HUDEP-2 (cell line): ENCODE measurements around the gene AMMECR1.

Source experiments
- DNase-seq, 76 experiments: peaks; one replicate each; lab custom pipeline; 2025; ENCODE audit not compliant: unreplicated experiment in 76 of 76; lab: John Stamatoyannopoulos, UW

AMMECR1 gene

GRCh38 chrX:110315551-110315950 lies 2.3 kb downstream of the AMMECR1 start:
- peak in 12 of 76 experiments; percentile 0 to 38 (median 13) for DNase-seq

GRCh38 chrX:110311437-110312230 lies 6.3 kb downstream of the AMMECR1 start:
- DNase-seq, result peak in 1 of 76 experiments; percentile 0

GRCh38 chrX:110310896-110311295 lies 7.0 kb downstream of the AMMECR1 start:
- peak in 23 of 76 experiments; percentile 0 to 33 (median 6) for DNase-seq

- peak in 1 of 76 experiments; percentile 11 for DNase-seq
Observed at GRCh38 chrX:110310000-110310790, 7.7 kb downstream of the AMMECR1 start.

- DNase-seq, result no peak
Observed at GRCh38 chrX:110308220-110308619, 9.7 kb downstream of the AMMECR1 start.

- no peak for DNase-seq
Observed at GRCh38 chrX:110304884-110305283, 13.0 kb downstream of the AMMECR1 start.

GRCh38 chrX:110304371-110304770 lies 13.5 kb downstream of the AMMECR1 start:
- DNase-seq, result no peak

- DNase-seq, result no peak
Observed at GRCh38 chrX:110302975-110303374, 14.9 kb downstream of the AMMECR1 start.

- no peak for DNase-seq
Observed at GRCh38 chrX:110301194-110301593, 16.7 kb downstream of the AMMECR1 start.

GRCh38 chrX:110294087-110294486 lies 23.8 kb downstream of the AMMECR1 start:
- no peak for DNase-seq

GRCh38 chrX:110293658-110294057 lies 24.2 kb downstream of the AMMECR1 start:
- no peak for DNase-seq

- no peak for DNase-seq
Observed at GRCh38 chrX:110287605-110288004, 30.3 kb downstream of the AMMECR1 start.

- DNase-seq, result no peak
Observed at GRCh38 chrX:110286106-110286505, 31.8 kb downstream of the AMMECR1 start.

GRCh38 chrX:110284159-110284558 lies 33.7 kb downstream of the AMMECR1 start:
- no peak for DNase-seq

GRCh38 chrX:110282922-110283321 lies 35.0 kb downstream of the AMMECR1 start:
- DNase-seq, result no peak

GRCh38 chrX:110281377-110281776 lies 36.5 kb downstream of the AMMECR1 start:
- DNase-seq, result no peak

- no peak for DNase-seq
Observed at GRCh38 chrX:110280954-110281353, 36.9 kb downstream of the AMMECR1 start.

GRCh38 chrX:110277609-110278008 lies 40.3 kb downstream of the AMMECR1 start:
- no peak for DNase-seq

GRCh38 chrX:110276778-110277177 lies 41.1 kb downstream of the AMMECR1 start:
- DNase-seq, result no peak

GRCh38 chrX:110268886-110269285 lies 49.0 kb downstream of the AMMECR1 start:
- DNase-seq, result peak in 1 of 76 experiments; percentile 12

GRCh38 chrX:110268395-110268794 lies 49.5 kb downstream of the AMMECR1 start:
- no peak for DNase-seq

GRCh38 chrX:110267874-110268273 lies 50.0 kb downstream of the AMMECR1 start:
- no peak for DNase-seq
